ENCODE measurements around the gene RFX8. TPM values are rescaled to one million over a fixed set of nuclear protein-coding genes. Genes with fewer than 3 reads are reported as not detected.

Gene RFX8
- total and polyA plus RNA-seq, 2 of the 13 experiments (the other 11 are each of a cell fraction or from before 2014, with no cell fraction given) = not detected

GRCh38 chr2:101416609-101417008 lies 58.3 kb downstream of the RFX8 start:
- no TSS peak for BruUV-seq (replicated peaks)
- in situ Hi-C loops (cut with HindIII; ENCODE audit: extremely low pct_ligation_motif_present, low pct_unique_long_range_greater_than_20kb) = no loop called here
- CTCF ChIA-PET (ENCODE audit: low intra/inter-chr PET ratio, low total read pairs) = no interaction called here

GRCh38 chr2:101415884-101416283 lies 59.0 kb downstream of the RFX8 start:
- ChIA-PET POLR2A (no interaction called here), CTCF (ENCODE audit: low intra/inter-chr PET ratio, low total read pairs) (no interaction called here)
- H3K27ac ChIP-seq (ENCODE audit: extremely low read length, insufficient read depth, low read length) = no peak overlapping the region
- H3K4me1 ChIP-seq (ENCODE audit: insufficient read depth, low read length) = no peaks in the 10 kb centered on the region
- no peak overlapping the region for H3K4me3 ChIP-seq (replicated peaks in 1 of 3; ENCODE audit: insufficient read depth in 1 of 3, low read depth in 2 of 3, low read length in 3 of 3)
- H3K36me3 ChIP-seq (replicated peaks in 1 of 2; ENCODE audit: control insufficient read depth in 1 of 2, insufficient read depth in 2 of 2, low read length in 2 of 2) = no peaks in the 10 kb centered on the region
- H3K79me2 ChIP-seq (ENCODE audit: insufficient read depth, low read length) = no peaks in the 10 kb centered on the region
- ATAC-seq (no peak), FAIRE-seq (no peak), DNase-seq (ENCODE audit: low spot score) (no peak)
- peaks cover 8% of the 10 kb centered on the region for H3K9me3 ChIP-seq (ENCODE audit: low read length)
- no peak overlapping the region for H3K9ac ChIP-seq (ENCODE audit: insufficient read depth, low read depth, low read length)
- in situ Hi-C loops (cut with HindIII; ENCODE audit: extremely low pct_ligation_motif_present, low pct_unique_long_range_greater_than_20kb) = no loop called here
- no TSS peak for BruUV-seq (replicated peaks)
- peaks cover 4 to 50% of the 10 kb centered on the region in 2 experiments; a peak in 4 of 5 replicates for H3K27me3 ChIP-seq (ENCODE audit: control insufficient read depth in 1 of 2, insufficient read depth in 2 of 2, low read length in 2 of 2)
- no peaks in the 10 kb centered on the region for H4K20me1 ChIP-seq (ENCODE audit: insufficient read depth, low read length)
- no peak overlapping the region for H3K4me2 ChIP-seq (ENCODE audit: low read depth, low read length)
- TF ChIP-seq POGK (CRISPR knock-in tag; conservative IDR thresholded peaks at IDR 0.05) (no peak), ZBTB33 (CRISPR knock-in tag; IDR thresholded peaks at IDR 0.05) (no peak)
- intact Hi-C loops (cut with micrococcal nuclease; ENCODE audit: unreplicated experiment) = loop anchor here (10.0 kb wide), 1 partner anchor 1029 kb away; no protein-coding TSS in a partner anchor
- H2AFZ ChIP-seq (ENCODE audit: low read length) = no peak overlapping the region
- 46% methylated on average over 3 of the region's 3 CpGs for WGBS (ENCODE audit: low lambda C conversion rate)

More at GRCh38 chr2:101416609-101417008, 58.3 kb downstream of the RFX8 start:
- TF ChIP-seq ZNF691 (CRISPR knock-in tag; IDR thresholded peaks at IDR 0.05; ENCODE audit: borderline replicate concordance, low read depth) (no peak), MAFF (IDR thresholded peaks at IDR 0.05; ENCODE audit: low read depth, low read length) (no peak)
- no peaks in the 10 kb centered on the region for H3K36me3 ChIP-seq (replicated peaks in 1 of 2; ENCODE audit: control insufficient read depth in 1 of 2, insufficient read depth in 2 of 2, low read length in 2 of 2)
- no peak for FAIRE-seq
- peaks cover 4 to 45% of the 10 kb centered on the region in 2 experiments; a peak in 4 of 5 replicates for H3K27me3 ChIP-seq (ENCODE audit: control insufficient read depth in 1 of 2, insufficient read depth in 2 of 2, low read length in 2 of 2)
- WGBS (ENCODE audit: low lambda C conversion rate) = 52% methylated on average over 5 of the region's 5 CpGs
- no peaks in the 10 kb centered on the region for H3K4me1 ChIP-seq (ENCODE audit: insufficient read depth, low read length)
- no peak overlapping the region for H3K27ac ChIP-seq (ENCODE audit: extremely low read length, insufficient read depth, low read length)
- no peak for DNase-seq (ENCODE audit: low spot score)
- H3K4me3 ChIP-seq (replicated peaks in 1 of 3; ENCODE audit: insufficient read depth in 1 of 3, low read depth in 2 of 3, low read length in 3 of 3) = no peak overlapping the region
- H2AFZ ChIP-seq (ENCODE audit: low read length) = no peak overlapping the region
- no peaks in the 10 kb centered on the region for H4K20me1 ChIP-seq (ENCODE audit: insufficient read depth, low read length)
- no peak overlapping the region for H3K9ac ChIP-seq (ENCODE audit: insufficient read depth, low read depth, low read length)
- no peaks in the 10 kb centered on the region for H3K79me2 ChIP-seq (ENCODE audit: insufficient read depth, low read length)
- POLR2A ChIA-PET = no interaction called here
- intact Hi-C loops (cut with micrococcal nuclease; ENCODE audit: unreplicated experiment) = loop anchor here (10.0 kb wide), 1 partner anchor 1028 kb away; no protein-coding TSS in a partner anchor
- H3K4me2 ChIP-seq (ENCODE audit: low read depth, low read length) = no peak overlapping the region
- ATAC-seq = no peak
- H3K9me3 ChIP-seq (ENCODE audit: low read length) = peaks cover 8% of the 10 kb centered on the region
